H1 (cell line): ENCODE results near the gene GAP43. TPM values are rescaled to one million over a fixed set of nuclear protein-coding genes. Genes with fewer than 3 reads are reported as not detected.
"Not testable (repeated sequence)": the region's sequence is repeated elsewhere in the genome, so short reads cannot be mapped to it uniquely, and the experiment has no call there.

Experiments used
- CTCF ChIA-PET: fragments of 300-600 bp; sonication (Branson Sonifier 250); formaldehyde crosslinking; loops from one replicate; lab custom pipeline; 2021; ENCODE audit not compliant: partially characterized antibody; lab: Charles Lee
- POLR2A ChIA-PET: fragments of 300-600 bp; sonication (Branson Sonifier 250); formaldehyde crosslinking; loops from one replicate; lab custom pipeline; 2021; ENCODE audit warnings: inconsistent platforms; ENCODE audit not compliant: partially characterized antibody; lab: Charles Lee
- DNase-seq, 2 experiments: peaks; one replicate each; pipeline versions ENCODE4 v3.0.0 to v3.0.0-alpha.2; 2010 to 2022; ENCODE audit warnings: low spot score in 2 of 2, low read depth in 1 of 2, mixed read lengths in 1 of 2
- FAIRE-seq: peaks from 2 replicates; lab custom pipeline; 2011; peaks lifted over from hg19 to GRCh38; lab: Jason Lieb, UNC
- H2AFZ ChIP-seq: 2 replicates; pipeline ENCODE4 v1.8.1; 2012; ENCODE audit warnings: low read length, inconsistent platforms
- H2AK5ac ChIP-seq: 2 replicates; pipeline ENCODE4 v1.6.1; 2013; ENCODE audit warnings: low read depth, low read length
- H2BK120ac ChIP-seq: replicated peaks from 2 replicates; pipeline ENCODE3; 2013; ENCODE audit warnings: low read depth, low read length, inconsistent platforms
- H2BK12ac ChIP-seq: 2 replicates; pipeline ENCODE4 v1.6.1; 2013; ENCODE audit warnings: low read depth, low read length
- H2BK15ac ChIP-seq: 2 replicates; pipeline ENCODE4 v1.6.1; 2013; ENCODE audit warnings: low read length
- H2BK20ac ChIP-seq: 2 replicates; pipeline ENCODE4 v1.6.1; 2013; ENCODE audit warnings: low read length
- H2BK5ac ChIP-seq: 2 replicates; pipeline ENCODE4 v1.6.1; 2013; ENCODE audit warnings: low read depth, low read length
- H3K14ac ChIP-seq: 2 replicates; pipeline ENCODE4 v1.6.1; 2013; ENCODE audit warnings: inconsistent platforms; ENCODE audit not compliant: insufficient read length
- H3K18ac ChIP-seq: 2 replicates; pipeline ENCODE4 v1.6.1; 2013; ENCODE audit warnings: low read length; ENCODE audit errors: extremely low read depth
- H3K23ac ChIP-seq: 2 replicates; pipeline ENCODE4 v1.6.1; 2013; ENCODE audit warnings: inconsistent platforms; ENCODE audit not compliant: insufficient read length
- H3K23me2 ChIP-seq: 2 replicates; pipeline ENCODE4 v1.6.1; 2013; ENCODE audit warnings: low read depth, low read length
- H3K27ac ChIP-seq: 2 replicates; pipeline ENCODE4 v1.6.1; 2011; ENCODE audit warnings: low read depth, low read length, inconsistent platforms
- H3K27me3 ChIP-seq, 4 experiments: replicated peaks in 1 of 4; 1 replicate in 1 of 4; 2 replicates in 3 of 4; pipeline versions ENCODE4 v1.6.1 to v1.8.1; 2011 to 2013; ENCODE audit warnings: low read length in 3 of 4, mild to moderate bottlenecking in 3 of 4, inconsistent platforms in 2 of 4, mixed read lengths in 2 of 4, moderate library complexity in 1 of 4; ENCODE audit not compliant: control insufficient read depth in 3 of 4, insufficient read depth in 3 of 4; ENCODE audit errors: extremely low read depth in 1 of 4
- H3K36me3 ChIP-seq, 4 experiments: 2 replicates each; pipeline versions ENCODE4 v1.6.1 to v1.8.1; 2011 to 2013; ENCODE audit warnings: mild to moderate bottlenecking in 4 of 4, low read length in 3 of 4, moderate library complexity in 2 of 4, control low read depth in 1 of 4, inconsistent platforms in 1 of 4; ENCODE audit not compliant: insufficient read depth in 4 of 4, control insufficient read depth in 2 of 4
- H3K4ac ChIP-seq: replicated peaks from 2 replicates; pipeline ENCODE3; 2013; ENCODE audit warnings: low read length, low read depth, mixed read lengths, inconsistent platforms; ENCODE audit not compliant: insufficient read length
- H3K4me1 ChIP-seq, 4 experiments: replicated peaks in 1 of 4; 1 replicate in 1 of 4; 2 replicates in 3 of 4; pipeline versions ENCODE4 v1.6.1 to v1.8.1; 2011 to 2013; ENCODE audit warnings: low read length in 3 of 4, inconsistent platforms in 2 of 4, mixed read lengths in 1 of 4; ENCODE audit not compliant: insufficient read depth in 4 of 4, control insufficient read depth in 3 of 4
- H3K4me2 ChIP-seq, 2 experiments: 2 replicates each; pipeline versions ENCODE4 v1.6.1 to v1.8.1; 2011 to 2013; ENCODE audit warnings: low read depth in 2 of 2, low read length in 2 of 2, control low read depth in 1 of 2, inconsistent platforms in 1 of 2, mild to moderate bottlenecking in 1 of 2; ENCODE audit not compliant: insufficient read depth in 1 of 2
- H3K4me3 ChIP-seq, 4 experiments: fragments of 200-600, 300-600 bp in 1 of 4; sonication (generic), shearing (Covaris generic), sonication (Bioruptor Twin) in 1 of 4; 2 replicates each; pipeline versions ENCODE4 v1.5.1 to v1.8.1; 2011 to 2016; ENCODE audit warnings: low read length in 4 of 4, low read depth in 3 of 4, control low read depth in 2 of 4, inconsistent platforms in 2 of 4, mild to moderate bottlenecking in 2 of 4, mixed read lengths in 1 of 4, moderate library complexity in 1 of 4; ENCODE audit not compliant: insufficient read depth in 2 of 4; ENCODE audit errors: extremely low read depth in 1 of 4
- H3K56ac ChIP-seq: replicated peaks from 2 replicates; pipeline ENCODE3; 2013; ENCODE audit warnings: low read depth, mild to moderate bottlenecking, mixed read lengths, low read length, inconsistent platforms; ENCODE audit not compliant: insufficient read length
- H3K79me1 ChIP-seq: 2 replicates; pipeline ENCODE4 v1.6.1; 2013; ENCODE audit warnings: low read depth, low read length, control low read depth
- H3K79me2 ChIP-seq, 2 experiments: 2 replicates each; pipeline versions ENCODE4 v1.6.1 to v1.8.1; 2012 to 2013; ENCODE audit warnings: low read length in 2 of 2, mild to moderate bottlenecking in 2 of 2, inconsistent platforms in 1 of 2; ENCODE audit not compliant: insufficient read depth in 2 of 2, control insufficient read depth in 1 of 2
- H3K9ac ChIP-seq, 4 experiments: replicated peaks in 1 of 4; 1 replicate in 1 of 4; 2 replicates in 3 of 4; pipeline versions ENCODE4 v1.6.1 to v1.8.1; 2011 to 2013; ENCODE audit warnings: low read depth in 3 of 4, low read length in 3 of 4, control low read depth in 2 of 4, mild to moderate bottlenecking in 2 of 4, moderate library complexity in 2 of 4, inconsistent platforms in 1 of 4; ENCODE audit errors: extremely low read depth in 1 of 4
- H3K9me3 ChIP-seq, 2 experiments: 2 replicates each; pipeline versions ENCODE4 v1.6.1 to v1.8.1; 2012 to 2013; ENCODE audit warnings: mild to moderate bottlenecking in 2 of 2, moderate library complexity in 2 of 2, control low read depth in 1 of 2, inconsistent platforms in 1 of 2, low read depth in 1 of 2, low read length in 1 of 2, mixed read lengths in 1 of 2; ENCODE audit not compliant: insufficient read depth in 2 of 2
- H4K20me1 ChIP-seq, 2 experiments: replicated peaks in 1 of 2; 2 replicates each; pipeline versions ENCODE3 to v1.8.1; 2011 to 2013; ENCODE audit warnings: inconsistent platforms in 2 of 2, low read length in 2 of 2, mild to moderate bottlenecking in 1 of 2; ENCODE audit not compliant: insufficient read depth in 2 of 2, control insufficient read depth in 1 of 2
- H4K5ac ChIP-seq: 2 replicates; pipeline ENCODE4 v1.6.1; 2013; ENCODE audit warnings: low read length, low read depth, mixed read lengths, inconsistent platforms; ENCODE audit not compliant: insufficient read length
- H4K8ac ChIP-seq: 2 replicates; pipeline ENCODE4 v1.8.0; 2013; ENCODE audit warnings: mild to moderate bottlenecking, moderate library complexity, low read length, inconsistent platforms; ENCODE audit not compliant: insufficient read depth; ENCODE audit errors: extremely low read depth
- H4K91ac ChIP-seq: replicated peaks from 2 replicates; pipeline ENCODE3; 2013; ENCODE audit warnings: low read length, mixed read lengths, inconsistent platforms; ENCODE audit not compliant: insufficient read length
- CREB1 ChIP-seq: IDR thresholded peaks from 2 replicates; pipeline ENCODE4 v1.6.1; 2012; ENCODE audit warnings: inconsistent platforms
- EZH2 ChIP-seq: fragments of 200-600 bp; sonication (generic); IDR thresholded peaks from 2 replicates; pipeline ENCODE4 v1.7.1; 2012; ENCODE audit warnings: low read depth, mild to moderate bottlenecking, moderate library complexity, low read length, inconsistent platforms; ENCODE audit not compliant: severe bottlenecking
- MAFK ChIP-seq: IDR thresholded peaks from 2 replicates; pipeline ENCODE4 v1.6.1; 2012; ENCODE audit warnings: low read depth, mild to moderate bottlenecking, improper control_type of control experiment, low read length
- RAD21 ChIP-seq, 2 experiments: IDR thresholded peaks in 1 of 2; conservative IDR thresholded peaks in 1 of 2; 2 replicates each; pipeline ENCODE4 v1.6.1; 2011; ENCODE audit warnings: low read depth in 2 of 2, low read length in 2 of 2, improper control_type of control experiment in 1 of 2, inconsistent platforms in 1 of 2, mild to moderate bottlenecking in 1 of 2, moderate library complexity in 1 of 2
- WGBS, 2 experiments: shearing (Covaris generic) in 1 of 2; methylation state at CpG; one replicate each; pipeline versions ENCODE4 v1.1.6 to v1.1.7; 2013 to 2015; ENCODE audit warnings: low lambda C conversion rate in 2 of 2, mixed read lengths in 2 of 2, inconsistent platforms in 1 of 2, low coverage in 1 of 2, missing lambda C conversion rate in 1 of 2; ENCODE audit not compliant: insufficient replicate concordance in 2 of 2, insufficient coverage in 1 of 2, insufficient read length in 1 of 2; ENCODE audit errors: extremely low coverage in 1 of 2, missing lambda C conversion rate in 1 of 2; 5-methylcytosine and 5-hydroxymethylcytosine counted together
- polyA plus RNA-seq, 7 experiments: library from polyadenylated mRNA; depleted of rRNA in 3 of 7; stranded (reverse) in 5 of 7; unstranded in 2 of 7; fragments of >200 nt in 5 of 7; fragments of 200-250 nt in 2 of 7; gene quantifications; 1 replicate in 5 of 7; 2 replicates in 1 of 7; 4 replicates in 1 of 7; pipeline versions ENCODE4 v1.2.1 to v1.2.3, GENCODE V29; 2011 to 2013; ENCODE audit warnings: missing spikeins in 2 of 7, mixed read lengths in 2 of 7
- total RNA-seq: library from RNA; stranded (reverse); fragmentation: NEBNext Ultra II Directional; extraction: Animal tissue kit (Norgen Biotek cat#: 25700); gene quantifications from 2 replicates; pipeline ENCODE4 v1.2.1, GENCODE V29; 2021

Gene GAP43
- total and polyA plus RNA-seq, 2 of the 8 experiments (the other 6 are each of a cell fraction or from before 2014, with no cell fraction given) = 11.2 to 21.9 TPM

GRCh38 chr3:115741650-115742049 is 118.3 kb downstream of the GAP43 start (continued):
- no peak for TF ChIP-seq CREB1
- TF ChIP-seq EZH2 = no peak
- no peak for TF ChIP-seq MAFK
- TF ChIP-seq RAD21 (IDR thresholded peaks at IDR 0.05 in 1 of 2, conservative IDR thresholded peaks at IDR 0.05 in 1 of 2; ENCODE audit: low read depth in 2 of 2, low read length in 2 of 2) = no peak

GRCh38 chr3:115744516-115744915 is 121.2 kb downstream of the GAP43 start:
- H2BK5ac ChIP-seq, H2BK20ac ChIP-seq, H3K4me3 ChIP-seq, H3K56ac ChIP-seq, H2AK5ac ChIP-seq, H3K23me2 ChIP-seq, H3K9ac ChIP-seq, H3K4me1 ChIP-seq, H4K91ac ChIP-seq, H3K79me2 ChIP-seq, H3K9me3 ChIP-seq, H2AFZ ChIP-seq, CTCF ChIA-PET, H3K36me3 ChIP-seq, H3K18ac ChIP-seq, H3K79me1 ChIP-seq, H3K27me3 ChIP-seq, DNase-seq, H4K8ac ChIP-seq, H2BK120ac ChIP-seq, POLR2A ChIA-PET, H3K4me2 ChIP-seq, H4K20me1 ChIP-seq, FAIRE-seq, H3K4ac ChIP-seq, H3K27ac ChIP-seq, H3K14ac ChIP-seq, H4K5ac ChIP-seq, H3K23ac ChIP-seq, H2BK12ac ChIP-seq, H2BK15ac ChIP-seq: not testable (repeated sequence)
- WGBS, 2 experiments = 84% methylated on average over 4 of the region's 4 CpGs; no CpG with 5 or more reads in 1 of the 2 experiments
